NCI-H2107 (cell line): ENCODE results near the gene AFDN.

ENCODE experiments used
- DNase-seq: peaks from one replicate; lab custom pipeline; 2025; lab: John Stamatoyannopoulos, UW

AFDN gene

GRCh38 chr6:167921831-167922230 lies 95.1 kb downstream of the AFDN start:
- no peak for DNase-seq

GRCh38 chr6:167925026-167925425 lies 98.3 kb downstream of the AFDN start:
- DNase-seq: no peak

- no peak for DNase-seq
Measured at GRCh38 chr6:167927246-167927645, 100.5 kb downstream of the AFDN start.

GRCh38 chr6:167928111-167928510 lies 101.4 kb downstream of the AFDN start:
- no peak for DNase-seq

GRCh38 chr6:167930295-167930694 lies 103.6 kb downstream of the AFDN start:
- DNase-seq: no peak

- no peak for DNase-seq
Measured at GRCh38 chr6:167932468-167933276, 106.0 kb downstream of the AFDN start.

GRCh38 chr6:167933290-167933689 lies 106.6 kb downstream of the AFDN start:
- DNase-seq: no peak

- no peak for DNase-seq
Measured at GRCh38 chr6:167933847-167934246, 107.1 kb downstream of the AFDN start.

- DNase-seq: no peak
Measured at GRCh38 chr6:167934426-167934864, 107.7 kb downstream of the AFDN start.

- DNase-seq: no peak
Measured at GRCh38 chr6:167936051-167936450, 109.3 kb downstream of the AFDN start.

GRCh38 chr6:167937301-167937700 lies 110.6 kb downstream of the AFDN start:
- DNase-seq: no peak

- DNase-seq: no peak
Measured at GRCh38 chr6:167937948-167938911, 111.5 kb downstream of the AFDN start.

GRCh38 chr6:167941822-167942221 lies 115.1 kb downstream of the AFDN start:
- no peak for DNase-seq

GRCh38 chr6:167944130-167944529 lies 117.4 kb downstream of the AFDN start:
- DNase-seq: no peak

- DNase-seq: no peak
Measured at GRCh38 chr6:167946007-167946406, 119.3 kb downstream of the AFDN start.

- DNase-seq: no peak
Measured at GRCh38 chr6:167946604-167947003, 119.9 kb downstream of the AFDN start.

GRCh38 chr6:167947716-167948115 lies 121.0 kb downstream of the AFDN start:
- DNase-seq: no peak

GRCh38 chr6:167948716-167949115 lies 122.0 kb downstream of the AFDN start:
- DNase-seq: no peak

- DNase-seq: no peak
Measured at GRCh38 chr6:167949121-167949684, 122.5 kb downstream of the AFDN start.

- DNase-seq: no peak
Measured at GRCh38 chr6:167951781-167952511, 125.2 kb downstream of the AFDN start.

GRCh38 chr6:167952512-167952859 lies 125.8 kb downstream of the AFDN start:
- DNase-seq: no peak

GRCh38 chr6:167953551-167953950 lies 126.8 kb downstream of the AFDN start:
- DNase-seq: no peak
